NCI-H446 treated with DMSO at 0.1 percent for 48 hours (cell line): Measurements from ENCODE around the gene LYPD6B.
"Not testable (repeated sequence)": the region's sequence is repeated elsewhere in the genome, so short reads cannot be mapped to it uniquely, and the experiment has no call there.

Source experiments
- DNase-seq: peaks from one replicate; lab custom pipeline; 2025; lab: John Stamatoyannopoulos, UW

LYPD6B gene

GRCh38 chr2:149213764-149214493 lies 175.4 kb downstream of the LYPD6B start:
- DNase-seq = no peak

- no peak for DNase-seq
Observed at GRCh38 chr2:149218497-149218896, 180.0 kb downstream of the LYPD6B start.

GRCh38 chr2:149219856-149220255 lies 181.4 kb downstream of the LYPD6B start:
- DNase-seq = no peak

DNA sequence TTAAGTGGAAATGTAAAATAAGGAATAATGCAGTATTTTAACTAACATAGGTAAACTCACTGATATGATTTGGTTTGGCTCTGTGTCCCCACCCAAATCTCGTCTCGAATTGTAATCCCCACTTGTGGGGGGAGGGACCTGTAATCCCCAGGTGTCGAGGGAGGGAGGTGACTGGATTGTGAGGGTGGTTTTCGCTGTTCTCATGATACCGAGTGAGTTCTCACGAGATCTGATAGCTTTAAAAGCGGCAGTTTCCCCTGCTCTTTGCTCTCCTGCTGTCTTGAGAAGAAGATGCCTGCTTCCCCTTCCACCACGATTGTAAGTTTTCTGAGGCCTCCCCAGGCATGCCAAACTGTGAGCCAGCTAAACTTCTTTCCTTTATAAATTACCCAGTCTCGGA lies 182.5 kb downstream of the LYPD6B start:
- DNase-seq = no peak

GRCh38 chr2:149221898-149222297 lies 183.4 kb downstream of the LYPD6B start:
- no peak for DNase-seq

DNA sequence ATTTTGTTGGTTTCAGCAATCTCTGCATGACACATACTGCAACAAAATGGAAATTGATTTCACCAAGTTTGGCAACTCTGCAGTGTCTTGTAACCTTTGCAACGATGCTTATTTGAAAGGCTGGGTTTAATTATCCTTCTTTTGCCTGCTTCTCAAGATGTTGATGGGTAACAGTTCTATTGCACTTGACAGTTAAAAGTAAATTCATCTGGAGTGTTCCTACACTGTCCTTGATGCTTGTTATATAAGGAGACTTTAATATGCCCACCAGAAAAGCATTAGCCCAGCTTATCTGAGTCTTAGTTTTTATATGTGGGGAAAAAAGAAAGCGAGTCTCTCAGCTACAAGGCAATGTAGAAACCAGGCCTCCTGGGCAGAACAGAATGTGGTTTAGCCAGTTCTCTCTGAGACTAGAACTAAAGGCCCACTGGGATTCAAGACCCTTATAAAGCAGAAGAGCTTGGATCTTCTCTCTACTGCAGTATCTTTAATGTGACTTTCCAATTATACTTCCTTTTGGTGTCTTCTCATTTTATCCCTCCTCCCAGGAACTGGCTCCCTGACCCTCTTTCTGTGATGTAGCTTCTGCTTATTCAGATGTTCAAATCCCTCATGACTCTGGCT lies 185.1 kb downstream of the LYPD6B start:
- DNase-seq = no peak

DNA sequence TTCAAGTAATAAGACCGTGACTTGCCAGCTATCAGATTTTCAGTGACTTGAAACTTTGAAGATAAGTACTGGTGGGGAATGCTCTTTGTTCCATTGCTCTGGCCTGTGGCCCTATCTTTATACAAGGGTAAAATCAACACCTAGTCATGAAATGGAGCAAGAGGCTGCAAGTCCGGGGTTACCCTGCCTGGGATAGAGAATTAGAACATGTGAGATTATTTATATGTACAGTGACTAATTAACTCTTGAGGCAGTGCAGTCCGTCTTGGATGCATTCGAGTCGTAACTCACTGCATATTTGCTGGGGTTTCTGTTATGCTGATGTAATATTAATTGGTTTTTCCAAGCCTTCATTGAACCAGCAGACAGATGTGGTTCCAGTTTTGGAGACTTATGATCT lies 186.0 kb downstream of the LYPD6B start:
- DNase-seq = no peak

DNA sequence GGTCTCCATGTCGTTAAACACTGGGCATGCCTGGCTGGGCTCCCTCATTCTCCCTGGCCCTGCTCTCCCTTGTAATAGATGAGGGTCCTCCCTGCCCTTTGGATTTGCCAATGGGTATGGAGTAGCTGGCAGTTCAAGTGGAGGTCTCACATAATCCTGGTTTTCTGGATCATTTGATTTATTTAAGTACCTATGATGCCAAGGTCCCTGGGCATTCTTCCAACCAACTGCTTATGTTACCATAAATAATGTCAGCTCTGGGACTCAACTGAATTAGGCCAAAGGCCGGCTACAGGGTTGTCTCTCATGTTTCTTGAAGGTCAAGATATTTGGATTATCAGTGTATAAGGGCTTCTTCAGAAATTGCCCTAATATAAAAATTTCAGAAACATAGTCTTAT lies 186.9 kb downstream of the LYPD6B start:
- peak; percentile 82 for DNase-seq

- DNase-seq = no peak
Observed at GRCh38 chr2:149226790-149227189, 188.3 kb downstream of the LYPD6B start.

DNA sequence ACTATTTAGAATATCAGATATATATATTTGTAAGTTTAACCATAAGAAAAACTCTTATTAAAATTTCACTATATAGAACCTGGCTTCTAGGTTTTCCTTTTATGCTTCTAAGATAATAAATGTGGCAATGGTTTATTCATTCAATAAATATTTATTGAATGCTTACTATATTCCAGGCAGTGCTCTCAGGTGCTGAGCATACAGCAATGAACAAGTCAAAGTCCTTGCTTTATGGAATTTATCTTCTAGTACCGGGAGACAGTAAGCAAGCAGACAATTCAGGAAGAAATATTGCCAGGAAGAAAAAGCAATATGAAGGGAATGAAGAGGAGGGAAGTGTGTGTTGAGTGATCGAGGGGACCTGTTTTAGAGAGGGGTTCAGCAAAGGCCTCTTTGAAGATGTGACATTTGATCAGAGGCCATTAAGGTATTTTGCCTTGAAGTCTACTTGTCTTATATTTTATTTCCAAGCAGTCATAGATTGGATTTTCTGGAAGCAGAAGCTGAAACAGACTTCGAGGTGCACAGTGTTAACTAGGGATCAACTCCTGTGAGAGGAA lies 197.4 kb downstream of the LYPD6B start:
- no peak for DNase-seq

DNA sequence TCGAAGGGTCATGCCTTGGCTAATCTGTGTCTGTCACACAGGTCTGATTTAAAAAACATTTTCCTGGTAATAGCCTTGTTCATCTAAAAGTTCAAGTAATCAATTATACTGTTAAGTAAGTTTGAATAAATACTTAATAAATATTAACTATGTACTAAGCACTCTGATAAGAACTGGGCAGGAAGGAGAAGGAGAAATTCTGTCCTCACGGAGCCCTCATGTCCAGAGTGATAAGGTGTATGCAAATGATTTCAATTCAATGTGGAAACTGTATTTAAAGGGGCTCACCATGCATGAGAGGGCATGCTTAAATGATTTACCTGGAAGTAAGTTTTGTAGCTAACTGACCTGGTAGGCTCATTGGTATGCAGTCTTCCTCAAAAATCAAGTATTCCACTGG lies 197.9 kb downstream of the LYPD6B start:
- DNase-seq = no peak

DNA sequence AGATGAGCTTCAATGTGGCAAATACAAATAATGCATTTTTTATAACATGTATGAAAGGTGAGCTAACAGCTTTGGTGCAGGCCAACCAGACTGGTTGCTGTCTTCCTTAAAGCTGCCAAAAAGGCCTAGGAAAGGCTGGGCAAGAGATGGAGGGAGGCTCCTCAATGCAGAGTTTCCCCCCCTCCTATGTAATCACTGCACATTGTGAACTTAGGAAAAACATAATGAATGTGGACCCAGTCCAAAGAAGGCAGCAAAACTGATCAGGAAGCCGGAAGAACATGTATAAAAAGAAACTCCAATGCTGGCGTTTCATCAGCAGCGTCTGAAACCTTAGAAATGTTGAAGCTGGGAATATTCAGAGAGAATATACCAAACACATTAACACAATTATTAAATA lies 207.7 kb downstream of the LYPD6B start:
- peak; percentile 11 for DNase-seq

- DNase-seq = not testable (repeated sequence)
Observed at GRCh38 chr2:149251436-149251835, 212.9 kb downstream of the LYPD6B start.

DNA sequence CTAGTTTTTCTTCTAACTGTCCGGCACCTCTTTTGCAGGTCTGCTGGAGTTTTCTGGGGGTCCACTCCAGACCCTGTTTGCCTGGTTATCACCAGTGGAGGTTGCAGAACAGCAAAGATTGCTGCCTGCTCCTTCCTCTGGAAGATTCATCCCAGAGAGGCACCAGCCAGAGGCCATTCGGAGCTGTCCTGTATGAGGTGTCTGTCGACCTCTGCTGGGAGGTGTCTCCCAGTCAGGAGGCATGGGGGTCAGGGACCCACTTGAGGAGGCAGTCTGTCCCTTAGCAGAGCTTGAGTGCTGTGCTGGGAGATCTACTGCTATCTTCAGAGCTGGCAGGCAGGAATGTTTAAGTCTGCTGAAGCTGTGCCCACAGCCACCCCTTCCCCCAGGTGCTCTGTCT lies 218.4 kb downstream of the LYPD6B start:
- not testable (repeated sequence) for DNase-seq

DNA sequence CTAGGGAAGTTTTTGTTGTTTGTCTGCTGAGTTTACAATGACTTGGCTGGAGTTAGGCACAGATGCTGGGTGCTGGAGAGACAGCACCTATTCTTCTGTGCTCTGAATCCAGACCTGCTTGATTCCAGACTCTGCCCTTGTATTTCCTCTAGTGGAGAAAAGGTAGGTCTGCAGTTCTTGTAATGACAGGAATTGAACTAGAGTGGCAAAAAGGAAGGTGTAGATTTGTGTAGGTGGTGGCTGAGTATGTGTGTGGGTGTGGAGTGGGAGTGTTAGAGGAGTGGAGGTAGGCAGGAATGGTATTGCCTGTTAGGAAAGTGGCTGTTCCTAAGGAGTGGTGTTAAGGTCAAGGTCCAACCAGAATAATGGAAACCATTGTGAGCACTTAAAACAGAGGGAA lies 220.0 kb downstream of the LYPD6B start:
- DNase-seq = peak; percentile 6

DNA sequence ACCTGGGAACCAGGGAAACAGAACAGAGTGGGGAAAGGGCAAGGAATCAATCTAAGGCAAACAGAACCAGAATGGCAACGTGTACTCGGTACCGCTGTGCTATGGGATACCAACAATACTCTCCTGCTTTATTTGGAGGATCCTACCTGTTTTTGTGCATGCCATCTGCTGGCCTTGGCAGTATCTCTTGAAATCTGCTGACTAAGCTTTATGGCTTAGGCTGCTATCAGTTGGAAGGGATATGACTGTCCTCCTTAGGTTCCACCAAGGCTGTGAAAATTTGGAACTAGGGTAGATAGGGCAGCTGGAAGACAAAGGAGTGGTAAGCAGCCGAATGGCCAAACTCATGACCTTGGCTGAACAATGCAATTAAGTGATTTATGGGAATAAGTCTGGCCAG lies 220.6 kb downstream of the LYPD6B start:
- DNase-seq = no peak

DNA sequence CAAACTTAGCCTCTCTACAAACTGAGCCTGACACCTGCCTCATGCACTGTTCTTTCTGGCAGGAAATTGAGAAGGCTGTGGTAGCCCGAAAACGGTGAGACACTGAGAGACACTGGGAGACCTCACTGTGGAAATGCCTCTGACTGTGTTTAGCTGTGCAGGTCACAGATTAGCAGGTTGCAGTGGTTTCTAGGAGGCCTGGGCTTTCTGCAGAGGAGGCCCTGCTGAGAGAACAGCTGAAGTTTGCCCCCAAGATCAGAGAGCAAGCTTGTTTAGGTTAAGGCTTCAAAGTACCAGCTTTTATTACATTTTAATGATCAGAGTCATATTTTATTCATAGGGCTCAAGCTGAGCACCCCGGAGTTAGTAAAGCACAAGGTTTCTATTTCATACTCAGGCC lies 223.2 kb downstream of the LYPD6B start:
- no peak for DNase-seq
